Fibroblast of lung (primary cell): ENCODE measurements around the gene TBC1D7. TPM values are rescaled to one million over a fixed set of nuclear protein-coding genes. Genes with fewer than 3 reads are reported as not detected.
A peak's percentile ranks its signal among the peaks of the same experiment; 100 is the strongest.

Experiments
- DNase-seq, 2 donors: peaks; one replicate each; pipeline versions ENCODE4 v3.0.0 to v3.0.0-alpha.2; 2010; ENCODE audit warnings: low read depth in 2 of 2
- H2AFZ ChIP-seq: 2 replicates; pipeline ENCODE4 v1.5.1; 2012; ENCODE audit warnings: low read length, control low read depth, inconsistent platforms
- H3K27ac ChIP-seq: 2 replicates; pipeline ENCODE4 v1.5.1; 2011; ENCODE audit warnings: low read length, control low read depth; ENCODE audit not compliant: insufficient read depth
- H3K27me3 ChIP-seq: 2 replicates; pipeline ENCODE4 v1.5.1; 2011; ENCODE audit warnings: mild to moderate bottlenecking, low read length; ENCODE audit not compliant: control insufficient read depth, insufficient read depth
- H3K36me3 ChIP-seq: 2 replicates; pipeline ENCODE4 v1.5.1; 2011; ENCODE audit warnings: low read length; ENCODE audit not compliant: control insufficient read depth, insufficient read depth
- H3K4me1 ChIP-seq: 2 replicates; pipeline ENCODE4 v1.5.1; 2011; ENCODE audit warnings: low read length; ENCODE audit not compliant: control insufficient read depth, insufficient read depth; ENCODE audit errors: extremely low read depth
- H3K4me2 ChIP-seq: 2 replicates; pipeline ENCODE4 v1.5.1; 2011; ENCODE audit warnings: low read length, control low read depth; ENCODE audit not compliant: insufficient read depth; ENCODE audit errors: extremely low read depth
- H3K4me3 ChIP-seq, 4 experiments: fragments of 200-600 bp in 1 of 4; sonication (generic) in 1 of 4; replicated peaks in 1 of 4; 2 replicates each; pipeline ENCODE4 v1.5.1; 2011 to 2016; ENCODE audit warnings: low read length in 4 of 4, low read depth in 3 of 4, mild to moderate bottlenecking in 3 of 4, control low read depth in 2 of 4, inconsistent platforms in 1 of 4, mixed read lengths in 1 of 4; ENCODE audit not compliant: insufficient read depth in 1 of 4; ENCODE audit errors: control extremely low read depth in 1 of 4
- H3K79me2 ChIP-seq: 2 replicates; pipeline ENCODE4 v1.5.1; 2012; ENCODE audit warnings: mild to moderate bottlenecking, low read length, inconsistent platforms; ENCODE audit not compliant: control insufficient read depth, insufficient read depth
- H3K9ac ChIP-seq: 2 replicates; pipeline ENCODE4 v1.5.1; 2011; ENCODE audit warnings: mild to moderate bottlenecking, low read length, control low read depth; ENCODE audit not compliant: insufficient read depth
- H3K9me3 ChIP-seq: 2 replicates; pipeline ENCODE4 v1.5.1; 2012; ENCODE audit warnings: low read depth, low read length; ENCODE audit not compliant: control insufficient read depth, insufficient read depth
- H4K20me1 ChIP-seq: 2 replicates; pipeline ENCODE4 v1.5.1; 2011; ENCODE audit warnings: low read length; ENCODE audit not compliant: control insufficient read depth, insufficient read depth; ENCODE audit errors: extremely low read depth
- EZH2 ChIP-seq: IDR thresholded peaks from 2 replicates; pipeline ENCODE4 v1.5.1; 2012; ENCODE audit warnings: low read length, control low read depth, mild to moderate bottlenecking; ENCODE audit errors: missing control alignments
- polyA plus RNA-seq, 2 donors: library from polyadenylated mRNA; depleted of rRNA in 1 of 2; stranded (reverse) in 1 of 2; unstranded in 1 of 2; fragments of >200 nt; gene quantifications; 2 replicates each; pipeline ENCODE4 v1.2.1, GENCODE V29; 2011 to 2012; ENCODE audit warnings: missing spikeins in 1 of 2
- total RNA-seq: library from RNA; depleted of rRNA; stranded (reverse); fragments of >200 nt; gene quantifications from 2 replicates; pipeline ENCODE4 v1.2.1, GENCODE V29; 2014
- TF ChIP-seq, protein P1 (sequence below), 2 donors: IDR thresholded peaks in 1 of 2; conservative IDR thresholded peaks in 1 of 2; 1 replicate in 1 of 2; 2 replicates in 1 of 2; pipeline ENCODE4 v1.5.1; 2011 to 2012; ENCODE audit warnings: low read length in 2 of 2, control low read depth in 1 of 2, inconsistent platforms in 1 of 2, low read depth in 1 of 2, mild to moderate bottlenecking in 1 of 2

TBC1D7 gene
- total and polyA plus RNA-seq, 2 donors (not counting 1 experiment from before 2014, with no cell fraction given): 19.3 to 31.1 TPM

DNA sequence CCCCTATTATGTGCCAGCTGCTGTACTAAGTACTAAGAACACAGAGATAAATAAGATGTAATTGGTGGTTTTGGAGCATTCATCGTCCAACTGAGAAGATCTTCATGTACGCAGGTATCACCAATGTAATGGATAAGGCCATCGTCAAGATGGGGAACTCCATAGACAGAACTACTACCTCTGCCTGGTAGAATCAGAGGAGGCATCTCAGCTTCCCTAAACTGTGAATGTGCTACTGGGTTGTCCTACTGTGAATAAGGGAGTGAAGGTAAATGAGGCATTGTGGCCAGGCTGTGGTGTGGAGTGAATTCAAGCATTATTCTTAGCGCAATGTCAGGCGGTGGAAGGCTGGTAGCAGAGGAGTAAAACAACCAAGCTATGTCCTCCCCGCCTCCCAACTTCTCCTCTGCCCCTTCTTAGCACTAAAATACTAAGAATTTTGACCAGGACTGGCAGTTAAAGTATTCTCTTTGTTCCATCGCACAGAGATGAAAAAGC lies 68.2 kb downstream of the TBC1D7 start:
- Histone ChIP-seq H3K36me3 (no peaks in the 10 kb centered on the region), H3K4me1 (no peaks in the 10 kb centered on the region), H3K27me3 (no peaks in the 10 kb centered on the region), H3K4me3 (no peak overlapping the region), H3K79me2 (no peaks in the 10 kb centered on the region), H3K9ac (no peak overlapping the region), H3K9me3 (no peaks in the 10 kb centered on the region), H3K4me2 (no peak overlapping the region), H3K27ac (no peak overlapping the region), H4K20me1 (no peaks in the 10 kb centered on the region), H2AFZ (no peak overlapping the region)
- no peak for TF ChIP-seq EZH2
- TF ChIP-seq, protein P1, sequence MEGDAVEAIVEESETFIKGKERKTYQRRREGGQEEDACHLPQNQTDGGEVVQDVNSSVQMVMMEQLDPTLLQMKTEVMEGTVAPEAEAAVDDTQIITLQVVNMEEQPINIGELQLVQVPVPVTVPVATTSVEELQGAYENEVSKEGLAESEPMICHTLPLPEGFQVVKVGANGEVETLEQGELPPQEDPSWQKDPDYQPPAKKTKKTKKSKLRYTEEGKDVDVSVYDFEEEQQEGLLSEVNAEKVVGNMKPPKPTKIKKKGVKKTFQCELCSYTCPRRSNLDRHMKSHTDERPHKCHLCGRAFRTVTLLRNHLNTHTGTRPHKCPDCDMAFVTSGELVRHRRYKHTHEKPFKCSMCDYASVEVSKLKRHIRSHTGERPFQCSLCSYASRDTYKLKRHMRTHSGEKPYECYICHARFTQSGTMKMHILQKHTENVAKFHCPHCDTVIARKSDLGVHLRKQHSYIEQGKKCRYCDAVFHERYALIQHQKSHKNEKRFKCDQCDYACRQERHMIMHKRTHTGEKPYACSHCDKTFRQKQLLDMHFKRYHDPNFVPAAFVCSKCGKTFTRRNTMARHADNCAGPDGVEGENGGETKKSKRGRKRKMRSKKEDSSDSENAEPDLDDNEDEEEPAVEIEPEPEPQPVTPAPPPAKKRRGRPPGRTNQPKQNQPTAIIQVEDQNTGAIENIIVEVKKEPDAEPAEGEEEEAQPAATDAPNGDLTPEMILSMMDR (conservative IDR thresholded peaks at IDR 0.05 in 1 of 2, IDR thresholded peaks at IDR 0.05 in 1 of 2; ENCODE audit: low read depth in 1 of 2, low read length in 2 of 2): no peak
- no peak for DNase-seq

DNA sequence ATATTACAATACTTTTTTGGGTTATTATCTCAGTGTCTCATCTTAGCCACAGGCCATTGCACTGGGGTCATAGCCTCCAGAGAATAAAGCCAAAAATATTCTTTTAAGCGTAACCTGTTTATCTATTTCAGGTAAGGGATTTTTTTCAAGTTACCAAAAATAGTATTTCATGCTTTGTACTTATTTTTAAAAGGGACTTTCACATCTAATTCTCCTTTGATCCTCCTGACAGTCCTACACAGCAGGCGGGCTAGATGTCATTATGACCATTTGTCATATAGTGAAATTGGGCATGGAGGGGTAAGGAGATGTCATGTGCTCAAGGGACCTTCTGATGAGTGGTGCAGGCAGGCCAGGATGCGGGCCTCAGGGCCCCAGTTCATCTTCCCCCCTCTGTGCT lies 68.9 kb downstream of the TBC1D7 start:
- Histone ChIP-seq H3K4me3 (no peak overlapping the region), H3K4me1 (no peaks in the 10 kb centered on the region), H2AFZ (no peak overlapping the region), H3K27me3 (no peaks in the 10 kb centered on the region), H3K4me2 (no peak overlapping the region), H3K36me3 (no peaks in the 10 kb centered on the region), H3K9me3 (no peaks in the 10 kb centered on the region), H3K79me2 (no peaks in the 10 kb centered on the region), H3K27ac (no peak overlapping the region), H3K9ac (no peak overlapping the region), H4K20me1 (no peaks in the 10 kb centered on the region)
- DNase-seq: no peak
- TF ChIP-seq, protein P1 (conservative IDR thresholded peaks at IDR 0.05 in 1 of 2, IDR thresholded peaks at IDR 0.05 in 1 of 2; ENCODE audit: low read depth in 1 of 2, low read length in 2 of 2): no peak

DNA sequence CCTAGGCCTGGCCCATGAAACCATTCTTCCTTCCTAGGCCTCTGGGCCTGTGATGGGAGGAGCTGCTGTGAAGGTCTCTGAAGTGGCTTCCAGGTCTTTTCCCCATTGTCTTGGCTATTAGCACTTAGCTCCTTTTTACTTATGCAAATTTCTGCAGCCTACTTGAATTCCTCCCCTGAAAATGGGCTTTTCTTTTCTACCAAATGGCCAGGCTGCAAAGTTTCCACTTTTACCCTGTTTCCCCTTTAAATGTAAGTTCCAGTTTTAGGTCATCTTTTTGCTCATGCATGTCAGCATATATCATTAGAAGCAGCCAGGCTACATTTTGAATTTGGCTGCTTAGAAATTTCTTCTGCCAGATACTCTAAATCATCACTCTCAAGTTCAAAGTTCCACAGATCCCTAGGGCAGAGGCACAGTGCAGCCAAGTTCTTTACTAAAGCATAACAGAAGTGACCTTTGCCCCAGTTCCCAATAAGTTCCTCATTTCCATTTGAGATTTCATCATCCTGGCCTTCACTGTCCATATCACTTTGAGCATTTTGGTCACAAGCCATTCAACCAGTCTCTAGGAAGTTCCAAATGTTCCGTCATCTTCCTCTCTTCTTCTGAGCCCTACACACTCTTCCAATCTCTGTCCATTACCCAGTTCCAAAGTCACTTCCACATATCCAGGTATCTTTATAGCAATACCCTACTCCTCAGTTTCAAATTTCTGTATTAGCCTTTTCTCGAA lies 71.9 kb downstream of the TBC1D7 start:
- H4K20me1 ChIP-seq: no peaks in the 10 kb centered on the region
- no peak for TF ChIP-seq EZH2
- H3K4me1 ChIP-seq: no peaks in the 10 kb centered on the region
- H3K27ac ChIP-seq: no peak overlapping the region
- no peak overlapping the region for H3K4me3 ChIP-seq
- no peak overlapping the region for H2AFZ ChIP-seq
- no peaks in the 10 kb centered on the region for H3K79me2 ChIP-seq
- H3K27me3 ChIP-seq: no peaks in the 10 kb centered on the region
- DNase-seq: peak in 1 of 2 donors; percentile 57
- no peaks in the 10 kb centered on the region for H3K9me3 ChIP-seq
- no peak overlapping the region for H3K4me2 ChIP-seq
- H3K9ac ChIP-seq: no peak overlapping the region
- H3K36me3 ChIP-seq: no peaks in the 10 kb centered on the region

Other genes starting within 250 kb of the TBC1D7 start
- gene GFOD1, start 159.1 kb upstream of the TBC1D7 start, total RNA-seq: 15.4 and 25.3 TPM in 2 replicates
- gene GFOD1, start 159.1 kb upstream of the TBC1D7 start, polyA plus RNA-seq: 10.5 and 11.2 TPM in 2 replicates
- 9.8 and 13.5 TPM in 2 replicates for gene SIRT5, start 246.1 kb upstream of the TBC1D7 start, total RNA-seq
- 3.6 and 4.4 TPM in 2 replicates for gene SIRT5, start 246.1 kb upstream of the TBC1D7 start, polyA plus RNA-seq